Esophagus mucosa (tissue), 1 donor: ENCODE data around the gene CENPT. TPM values are rescaled to one million over a fixed set of nuclear protein-coding genes. Genes with fewer than 3 reads are reported as not detected.
A peak's percentile ranks its signal among the peaks of the same experiment; 100 is the strongest.

Source experiments
- ATAC-seq: fragments of 200-7000 bp; cut with Tn5 transposase; one replicate; pipeline ENCODE4 v1.9.1; 2020
- total RNA-seq: library from RNA; stranded (reverse); gene quantifications from one replicate; pipeline ENCODE4 v1.2.4, GENCODE V29; 2023
- donor health status: DM: yes; HTN: yes; CAD: no.

CENPT gene, protein sequence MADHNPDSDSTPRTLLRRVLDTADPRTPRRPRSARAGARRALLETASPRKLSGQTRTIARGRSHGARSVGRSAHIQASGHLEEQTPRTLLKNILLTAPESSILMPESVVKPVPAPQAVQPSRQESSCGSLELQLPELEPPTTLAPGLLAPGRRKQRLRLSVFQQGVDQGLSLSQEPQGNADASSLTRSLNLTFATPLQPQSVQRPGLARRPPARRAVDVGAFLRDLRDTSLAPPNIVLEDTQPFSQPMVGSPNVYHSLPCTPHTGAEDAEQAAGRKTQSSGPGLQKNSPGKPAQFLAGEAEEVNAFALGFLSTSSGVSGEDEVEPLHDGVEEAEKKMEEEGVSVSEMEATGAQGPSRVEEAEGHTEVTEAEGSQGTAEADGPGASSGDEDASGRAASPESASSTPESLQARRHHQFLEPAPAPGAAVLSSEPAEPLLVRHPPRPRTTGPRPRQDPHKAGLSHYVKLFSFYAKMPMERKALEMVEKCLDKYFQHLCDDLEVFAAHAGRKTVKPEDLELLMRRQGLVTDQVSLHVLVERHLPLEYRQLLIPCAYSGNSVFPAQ
- 16.5 TPM for total RNA-seq

DNA sequence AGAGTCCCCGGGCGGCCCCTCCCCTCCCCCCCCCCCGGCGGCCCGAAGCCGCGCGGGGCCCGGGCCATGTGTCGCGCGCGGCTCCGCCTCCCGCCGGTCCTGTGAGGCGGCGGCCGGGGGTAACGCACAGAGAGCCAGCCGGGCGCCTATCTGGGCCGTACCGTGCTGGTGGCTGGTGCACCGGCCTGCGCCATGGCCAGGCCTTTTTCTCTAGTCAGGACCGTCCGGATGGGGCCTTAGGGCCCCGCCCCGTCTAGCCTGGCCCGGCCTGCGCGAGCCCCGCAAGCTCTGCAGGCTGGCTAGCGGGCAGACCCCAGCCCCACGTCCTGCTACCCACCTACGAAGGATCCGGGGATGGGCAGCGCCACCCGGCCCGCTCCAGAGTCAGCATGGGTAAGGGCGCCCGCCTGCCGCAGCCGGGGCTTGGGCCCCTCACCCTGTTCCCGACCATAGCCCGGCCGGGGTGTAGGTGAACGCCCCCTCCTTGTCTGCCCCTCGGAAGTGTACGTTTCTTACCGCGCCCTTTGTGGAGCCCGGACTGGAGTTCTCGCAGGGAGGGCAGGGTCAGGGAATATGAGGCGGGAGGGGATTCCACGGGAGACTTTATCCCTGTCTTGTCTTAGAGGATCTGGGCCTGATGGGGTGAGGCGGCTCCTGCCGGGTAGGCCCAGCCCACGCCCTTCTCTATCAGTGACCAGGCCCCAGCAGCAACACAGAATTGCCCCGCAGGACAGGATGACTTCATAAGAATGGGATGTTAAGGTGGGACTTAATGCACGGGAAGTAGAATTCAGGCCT lies at the start of gene CENPT:
Gene CENPT, minus strand, starts transcription at position 630 of the 798 bp plus-strand sequence. CDS start 13,834 bp downstream, outside the sequence.
- ATAC-seq = peak; percentile 63

DNA sequence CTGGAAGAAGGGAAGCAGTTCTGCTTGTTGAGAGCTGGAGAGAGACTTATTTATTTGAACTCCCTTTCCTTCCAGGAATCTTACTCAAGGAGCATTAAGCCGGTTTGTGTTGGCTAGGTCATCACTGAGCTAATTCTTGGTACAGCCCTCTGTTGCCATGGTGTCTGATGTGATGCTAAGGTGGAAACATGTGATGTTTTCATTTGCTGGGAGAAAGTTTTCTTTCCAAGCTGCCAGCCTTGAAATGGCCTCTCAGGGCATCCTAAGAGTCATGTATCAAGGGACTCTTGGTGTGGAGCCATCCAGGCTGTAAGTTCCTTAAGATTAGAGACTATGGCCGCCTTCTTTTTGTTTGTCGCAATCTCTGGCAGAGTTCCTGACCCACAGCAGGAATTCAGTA lies 49.7 kb upstream of the CENPT start:
- ATAC-seq = peak; percentile 47

DNA sequence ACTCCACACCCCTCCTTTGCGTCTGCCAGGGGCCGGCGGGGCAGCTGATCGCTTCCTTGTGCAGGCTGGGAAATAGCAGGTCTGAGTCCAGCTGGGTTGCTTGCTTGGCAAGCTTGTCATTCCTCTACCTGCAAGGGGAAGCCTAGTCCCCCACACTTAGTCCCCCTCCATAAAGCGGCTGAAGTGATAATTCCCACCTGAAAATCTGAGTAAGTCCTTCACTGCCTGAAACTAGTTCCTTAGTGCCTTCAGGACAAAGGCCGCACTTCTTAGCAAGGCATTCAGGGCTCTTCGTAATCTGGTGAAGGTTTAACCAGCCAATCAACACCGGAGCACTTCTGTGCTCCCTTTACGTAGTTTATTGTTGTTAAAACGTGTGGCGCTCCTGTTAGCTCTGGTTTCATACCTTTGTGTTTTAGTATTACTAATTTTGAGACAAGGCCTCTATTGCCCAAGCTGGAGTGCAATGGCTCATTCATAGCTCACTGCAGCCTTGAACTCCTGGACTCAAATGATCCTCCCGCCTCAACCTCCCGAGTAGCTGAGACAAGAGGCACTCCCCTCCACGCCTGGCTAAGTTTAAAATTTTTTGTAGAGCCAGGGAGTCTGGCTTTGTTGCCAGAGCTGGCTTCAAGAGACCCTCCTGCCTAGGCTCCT lies 46.4 kb upstream of the CENPT start:
- ATAC-seq = peak; percentile 31

DNA sequence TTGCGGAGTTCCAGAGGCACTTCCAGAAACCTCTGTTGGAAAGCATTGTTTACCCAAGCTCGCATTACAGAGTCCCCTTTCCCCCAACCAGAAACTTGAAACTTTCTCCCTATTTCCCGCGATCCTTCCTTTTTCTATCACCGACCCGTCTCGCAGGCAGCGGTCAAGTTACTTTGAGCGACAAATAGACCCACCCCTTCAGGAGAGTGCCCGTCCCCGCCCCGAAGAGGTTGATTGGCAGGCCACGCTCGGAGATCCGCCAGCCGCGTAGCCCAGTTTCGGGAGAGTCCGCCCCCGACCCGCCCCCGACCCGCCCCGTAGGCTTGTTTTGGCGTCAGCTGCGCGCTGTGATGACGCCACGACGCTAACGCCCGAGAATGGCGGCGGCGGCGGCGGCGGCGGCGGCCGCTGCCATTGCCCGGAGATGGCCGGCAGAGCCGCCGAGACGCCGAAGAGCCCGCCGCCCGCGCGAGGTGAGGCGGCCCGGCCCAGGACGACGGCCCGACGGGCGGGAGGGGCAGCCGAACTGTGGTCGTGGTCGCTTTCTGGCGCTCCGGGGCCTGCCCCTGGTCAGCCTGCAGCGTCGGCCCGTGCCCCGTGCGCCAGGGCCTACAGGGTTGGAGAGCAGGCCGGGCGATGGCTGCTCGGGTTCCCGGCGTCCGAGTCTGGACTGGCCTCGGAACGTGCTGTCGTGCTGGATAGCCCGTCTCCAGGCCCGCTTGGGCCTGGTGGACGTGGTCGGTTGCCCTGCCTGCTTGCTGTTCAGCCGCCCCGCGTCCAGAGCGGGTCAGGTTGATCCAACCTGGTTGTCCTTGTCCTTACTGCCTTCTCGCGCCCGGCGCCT lies 45.6 kb upstream of the CENPT start, which contains the start of gene PSKH1:
Gene PSKH1, plus strand, starts transcription at position 356 of the 844 bp plus-strand sequence. CDS start 15,496 bp downstream, outside the sequence.
- peak; percentile 94 for ATAC-seq

DNA sequence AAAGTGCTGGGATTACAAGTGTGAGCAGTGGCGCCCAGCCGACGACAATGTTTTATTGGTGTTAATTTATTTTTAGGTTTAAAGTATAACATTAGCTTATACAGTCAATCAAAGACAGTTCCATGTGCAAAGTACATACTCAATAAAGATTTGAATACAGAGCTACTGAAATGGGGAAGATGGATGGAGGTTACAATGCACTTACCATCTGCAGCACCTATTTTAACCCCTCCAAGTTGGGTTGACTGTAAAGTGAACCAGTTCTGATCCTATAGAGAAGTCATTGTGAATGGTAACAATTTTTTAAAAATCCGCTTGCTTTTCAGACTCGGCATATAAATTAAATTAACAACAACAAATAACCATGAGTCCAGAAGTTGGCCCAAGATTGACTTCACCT lies 44.9 kb upstream of the CENPT start:
- no peak for ATAC-seq

DNA sequence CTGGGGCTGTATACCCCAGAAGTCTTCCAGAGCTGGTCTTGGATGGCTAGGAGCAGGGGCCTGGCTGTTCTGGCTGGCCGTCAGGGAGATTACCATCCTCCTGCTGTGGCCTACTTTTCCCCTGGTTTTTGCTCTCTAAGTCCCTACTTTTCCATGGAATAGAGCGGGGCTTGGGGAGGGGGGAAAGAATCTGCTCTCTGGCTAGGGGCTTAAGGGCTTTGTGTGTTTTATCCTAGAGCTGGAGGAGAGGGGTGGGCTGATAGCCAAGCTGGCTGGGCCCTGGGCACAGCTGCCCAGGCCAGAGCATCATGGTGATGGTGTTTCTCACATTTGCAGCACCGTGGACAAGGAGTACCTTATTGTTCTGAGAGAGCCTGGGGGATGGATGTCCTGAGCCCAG lies 40.8 kb upstream of the CENPT start:
- no peak for ATAC-seq

DNA sequence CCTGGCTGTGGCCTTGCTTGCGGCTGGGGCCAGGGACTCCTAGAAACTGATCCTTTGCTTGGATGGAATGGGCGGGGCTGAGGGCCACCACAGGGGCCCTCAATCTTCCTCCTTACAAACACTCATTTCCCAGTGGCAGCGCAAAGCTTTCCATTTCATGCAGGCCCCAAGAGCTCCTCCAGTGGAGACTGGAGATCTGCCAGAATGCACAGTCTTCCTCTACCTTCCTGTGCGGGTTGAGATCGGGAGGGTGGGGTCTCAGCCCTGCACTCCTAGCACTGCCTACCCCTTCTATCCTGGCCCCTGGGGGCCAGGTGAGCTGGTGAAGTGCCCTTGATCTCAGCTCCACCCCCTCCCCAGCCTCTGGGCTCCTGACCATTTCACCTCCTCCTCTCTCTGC lies 38.9 kb upstream of the CENPT start:
- no peak for ATAC-seq

DNA sequence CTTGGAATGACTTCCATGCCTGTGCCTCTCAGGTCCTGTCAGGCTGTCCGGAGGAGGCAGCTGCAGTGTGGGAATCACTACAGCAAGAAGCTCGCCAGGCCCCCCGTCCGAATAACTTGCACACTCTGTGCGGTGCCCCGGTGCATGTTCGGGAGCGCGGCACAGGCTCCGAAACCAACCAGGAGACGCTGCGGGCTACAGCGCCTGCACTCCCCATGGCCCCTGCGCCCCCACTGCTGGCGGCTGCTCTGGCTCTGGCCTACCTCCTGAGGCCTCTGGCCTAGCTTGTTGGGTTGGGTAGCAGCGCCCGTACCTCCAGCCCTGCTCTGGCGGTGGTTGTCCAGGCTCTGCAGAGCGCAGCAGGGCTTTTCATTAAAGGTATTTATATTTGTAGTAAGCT lies 38.5 kb upstream of the CENPT start:
- no peak for ATAC-seq

DNA sequence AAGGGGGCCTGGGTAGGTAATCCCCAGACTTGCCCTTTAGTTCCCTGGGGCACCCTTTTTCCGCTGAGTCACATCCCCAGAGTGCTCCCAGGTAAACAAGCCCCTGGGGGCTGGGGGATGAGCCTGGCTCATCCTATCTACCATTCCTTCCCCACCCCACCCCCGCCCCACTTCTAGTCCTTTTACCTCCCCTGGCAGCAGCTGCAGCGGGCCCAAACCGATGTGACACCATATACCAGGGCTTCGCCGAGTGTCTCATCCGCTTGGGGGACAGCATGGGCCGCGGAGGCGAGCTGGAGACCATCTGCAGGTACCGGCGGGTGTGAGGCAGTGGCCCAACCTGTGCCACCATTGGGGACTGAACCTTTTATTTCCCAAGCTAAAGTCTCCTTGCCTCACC lies 38.1 kb upstream of the CENPT start:
- ATAC-seq = no peak

DNA sequence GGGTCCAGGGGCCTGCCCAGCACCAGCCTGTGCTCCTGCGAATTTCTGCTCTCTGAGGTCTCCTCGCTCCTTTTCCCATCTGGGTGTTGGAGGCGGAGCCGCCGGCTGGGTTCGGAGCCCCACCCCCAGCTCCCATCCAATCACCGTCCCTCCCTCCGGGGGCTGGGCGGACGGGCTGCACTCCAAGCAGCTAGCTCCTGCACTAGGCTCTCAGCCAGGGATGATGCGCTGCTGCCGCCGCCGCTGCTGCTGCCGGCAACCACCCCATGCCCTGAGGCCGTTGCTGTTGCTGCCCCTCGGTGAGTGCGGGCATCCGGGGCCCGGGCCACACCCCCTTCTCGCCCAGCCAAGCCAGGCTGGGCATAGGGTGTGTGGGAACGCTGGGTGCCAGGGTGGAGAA lies 37.2 kb upstream of the CENPT start, which contains the start of gene NRN1L:
Gene NRN1L, plus strand, starts transcription at position 202 of the 400 bp plus-strand sequence. Its CDS starts 19 bp downstream, at position 221.
- peak; percentile 88 for ATAC-seq

DNA sequence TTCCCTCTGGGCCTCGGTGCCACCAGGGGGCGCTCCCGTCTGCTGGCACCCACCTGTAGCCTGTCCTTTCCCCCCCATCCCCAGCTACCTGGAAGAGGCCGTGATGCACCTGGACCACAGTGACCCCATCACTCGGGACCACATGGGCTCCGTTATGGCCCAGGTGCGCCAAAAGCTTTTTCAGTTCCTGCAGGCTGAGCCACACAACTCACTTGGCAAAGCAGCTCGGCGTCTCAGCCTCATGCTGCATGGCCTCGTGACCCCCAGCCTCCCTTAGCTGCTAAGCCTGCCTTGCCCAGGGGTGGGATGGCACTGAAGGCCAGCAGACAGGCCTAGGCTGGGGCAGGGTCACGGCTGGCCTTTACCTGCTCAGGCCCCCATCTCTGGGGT lies 36.4 kb upstream of the CENPT start:
- ATAC-seq = peak; percentile 60

DNA sequence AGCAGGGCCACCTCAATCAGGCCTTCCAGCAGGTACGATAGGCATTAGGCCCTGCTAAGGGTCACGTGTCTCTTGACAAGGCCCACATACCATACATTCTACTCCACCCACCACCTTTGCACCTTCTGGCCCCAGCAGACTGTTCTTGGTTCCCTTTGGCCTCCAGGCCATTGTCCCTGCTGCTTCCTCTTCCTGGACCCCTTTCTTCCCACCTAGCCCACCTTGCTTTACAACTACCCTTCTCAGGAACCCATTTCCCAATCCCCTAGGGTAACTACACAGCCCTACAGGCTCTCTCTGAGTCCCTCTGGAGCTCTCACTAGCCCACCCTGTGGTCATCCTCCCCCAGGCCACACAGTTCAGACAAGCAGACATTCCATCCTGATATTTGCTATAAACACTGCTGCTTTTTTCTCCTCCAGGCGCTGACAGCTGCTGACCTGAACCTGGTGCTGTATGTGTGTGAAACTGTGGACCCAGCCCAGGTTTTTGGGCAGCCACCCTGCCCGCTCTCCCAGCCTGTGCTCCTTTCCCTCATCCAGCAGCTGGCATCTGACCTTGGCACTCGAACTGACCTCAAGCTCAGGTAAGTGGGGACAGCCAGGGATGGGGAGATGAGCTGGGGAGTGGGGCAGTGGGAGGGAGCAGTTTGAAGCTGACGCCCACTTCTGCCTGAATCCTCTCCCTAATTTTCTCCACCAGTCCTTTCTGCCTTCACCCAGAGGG lies 35.8 kb upstream of the CENPT start:
- no peak for ATAC-seq

DNA sequence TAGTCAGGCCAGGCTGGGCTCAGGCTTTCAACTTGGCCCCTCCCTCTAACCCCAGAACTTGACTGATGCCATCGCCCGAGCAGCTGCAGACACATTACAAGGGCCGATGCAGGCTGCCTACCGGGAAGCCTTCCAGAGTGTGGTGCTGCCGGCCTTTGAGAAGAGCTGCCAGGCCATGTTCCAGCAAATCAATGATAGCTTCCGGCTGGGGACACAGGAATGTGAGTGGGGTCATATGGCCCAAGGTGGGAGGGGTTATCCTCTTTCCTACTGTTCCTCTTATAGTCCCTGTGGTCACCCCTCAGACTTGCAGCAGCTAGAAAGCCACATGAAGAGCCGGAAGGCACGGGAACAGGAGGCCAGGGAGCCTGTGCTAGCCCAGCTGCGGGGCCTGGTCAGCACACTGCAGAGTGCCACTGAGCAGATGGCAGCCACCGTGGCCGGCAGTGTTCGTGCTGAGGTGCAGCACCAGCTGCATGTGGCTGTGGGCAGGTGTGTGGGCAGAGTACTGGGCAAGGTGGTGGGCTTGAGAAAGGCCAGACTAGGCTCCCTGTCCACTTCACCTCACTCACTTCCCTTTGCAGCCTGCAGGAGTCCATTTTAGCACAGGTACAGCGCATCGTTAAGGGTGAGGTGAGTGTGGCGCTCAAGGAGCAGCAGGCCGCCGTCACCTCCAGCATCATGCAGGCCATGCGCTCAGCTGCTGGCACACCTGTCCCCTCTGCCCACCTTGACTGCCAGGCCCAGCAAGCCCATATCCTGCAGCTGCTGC lies 35.1 kb upstream of the CENPT start:
- no peak for ATAC-seq

DNA sequence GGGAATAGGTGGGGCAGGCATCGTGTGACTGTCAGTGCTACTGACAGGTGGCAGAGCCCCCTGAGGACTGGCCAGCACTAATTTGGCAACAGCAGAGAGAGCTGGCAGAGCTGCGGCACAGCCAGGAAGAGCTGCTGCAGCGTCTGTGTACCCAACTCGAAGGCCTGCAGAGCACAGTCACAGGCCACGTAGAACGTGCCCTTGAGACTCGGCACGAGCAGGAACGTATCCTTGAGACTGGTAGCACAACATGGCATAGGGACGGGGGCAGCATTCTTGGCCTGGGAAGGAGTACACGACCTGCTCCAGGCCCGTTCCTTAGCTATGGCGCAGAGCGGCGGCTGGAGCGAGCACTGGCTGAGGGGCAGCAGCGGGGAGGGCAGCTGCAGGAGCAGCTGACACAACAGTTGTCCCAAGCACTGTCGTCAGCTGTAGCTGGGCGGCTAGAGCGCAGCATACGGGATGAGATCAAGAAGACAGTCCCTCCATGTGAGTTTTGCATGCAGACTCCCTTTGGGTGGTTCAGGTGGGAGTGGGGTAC lies 34.2 kb upstream of the CENPT start:
- ATAC-seq = no peak

DNA sequence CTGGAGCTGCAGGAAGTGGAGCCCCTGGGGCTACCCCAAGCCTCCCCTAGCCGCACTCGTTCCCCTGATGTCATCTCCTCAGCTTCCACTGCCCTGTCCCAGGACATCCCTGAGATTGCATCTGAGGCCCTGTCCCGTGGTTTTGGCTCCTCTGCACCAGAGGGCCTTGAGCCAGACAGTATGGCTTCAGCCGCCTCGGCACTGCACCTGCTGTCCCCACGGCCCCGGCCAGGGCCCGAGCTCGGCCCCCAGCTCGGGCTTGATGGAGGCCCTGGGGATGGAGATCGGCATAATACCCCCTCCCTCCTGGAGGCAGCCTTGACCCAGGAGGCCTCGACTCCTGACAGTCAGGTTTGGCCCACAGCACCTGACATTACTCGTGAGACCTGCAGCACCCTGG lies 33.1 kb upstream of the CENPT start:
- ATAC-seq = no peak

DNA sequence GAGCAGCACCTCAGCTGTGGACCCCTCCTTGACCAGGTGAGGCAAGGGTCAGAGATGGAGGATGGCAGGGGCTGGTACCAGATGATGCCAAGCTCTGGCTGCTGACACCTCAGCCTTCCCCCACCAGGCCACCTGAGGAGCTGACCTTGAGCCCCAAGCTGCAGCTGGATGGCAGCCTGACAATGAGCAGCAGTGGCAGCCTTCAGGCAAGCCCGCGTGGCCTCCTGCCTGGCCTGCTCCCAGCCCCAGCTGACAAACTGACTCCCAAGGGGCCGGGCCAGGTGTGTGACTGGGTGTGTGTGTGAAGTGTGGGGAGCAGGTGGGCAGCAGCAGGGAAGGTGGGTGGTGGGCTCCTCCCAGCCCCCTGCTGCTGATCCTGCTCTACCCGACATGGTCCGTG lies 32.4 kb upstream of the CENPT start:
- no peak for ATAC-seq

DNA sequence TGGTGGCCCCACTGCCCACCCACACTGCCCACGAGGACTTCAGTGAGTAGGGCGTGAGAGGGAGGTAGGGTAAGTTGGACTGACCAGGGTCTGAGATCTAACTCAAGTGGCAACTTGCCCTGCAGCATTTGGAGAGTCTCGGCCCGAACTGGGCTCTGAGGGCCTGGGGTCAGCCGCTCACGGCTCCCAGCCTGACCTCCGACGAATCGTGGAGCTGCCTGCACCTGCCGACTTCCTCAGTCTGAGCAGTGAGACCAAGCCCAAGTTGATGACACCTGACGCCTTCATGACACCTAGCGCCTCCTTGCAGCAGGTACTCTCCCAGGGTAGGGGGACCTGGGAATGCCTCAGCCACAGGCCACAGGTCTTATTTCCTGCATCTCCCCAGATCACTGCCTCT lies 32.0 kb upstream of the CENPT start:
- no peak for ATAC-seq

DNA sequence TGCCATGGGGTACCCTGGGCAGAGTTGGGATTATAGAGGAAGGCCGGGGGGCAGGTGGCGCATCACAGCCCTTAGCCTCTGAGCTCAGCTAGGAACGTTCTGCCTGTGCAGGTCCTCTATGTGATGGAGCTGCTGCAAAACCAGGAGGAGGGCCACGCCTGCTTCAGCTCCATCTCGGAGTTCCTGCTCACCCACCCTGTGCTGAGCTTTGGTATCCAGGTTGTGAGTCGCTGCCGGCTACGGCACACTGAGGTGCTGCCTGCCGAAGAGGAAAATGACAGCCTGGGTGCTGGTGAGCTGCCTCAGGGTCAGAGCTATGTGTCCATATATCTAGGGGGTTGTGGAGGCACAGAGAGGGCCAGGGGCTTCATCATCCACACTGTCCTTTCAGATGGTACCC lies 31.4 kb upstream of the CENPT start:
- no peak for ATAC-seq

DNA sequence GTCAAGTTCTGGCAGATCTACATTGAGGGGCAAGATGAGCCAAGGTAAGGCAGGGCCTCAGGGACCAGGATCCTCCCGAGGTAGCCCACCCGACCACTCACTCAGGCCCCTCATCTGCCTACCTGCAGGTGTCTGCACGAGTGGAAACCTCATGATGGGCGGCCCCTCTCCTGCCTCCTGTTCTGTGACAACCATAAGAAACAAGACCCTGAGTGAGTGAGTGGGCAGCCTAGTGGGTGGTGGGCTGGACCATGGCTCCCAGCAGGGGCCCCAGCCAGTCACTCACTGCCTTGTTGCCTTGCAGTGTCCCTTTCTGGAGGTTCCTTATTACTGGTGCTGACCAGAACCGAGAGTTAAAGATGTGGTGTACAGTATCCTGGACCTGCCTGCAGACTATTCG lies 30.7 kb upstream of the CENPT start:
- ATAC-seq = no peak

DNA sequence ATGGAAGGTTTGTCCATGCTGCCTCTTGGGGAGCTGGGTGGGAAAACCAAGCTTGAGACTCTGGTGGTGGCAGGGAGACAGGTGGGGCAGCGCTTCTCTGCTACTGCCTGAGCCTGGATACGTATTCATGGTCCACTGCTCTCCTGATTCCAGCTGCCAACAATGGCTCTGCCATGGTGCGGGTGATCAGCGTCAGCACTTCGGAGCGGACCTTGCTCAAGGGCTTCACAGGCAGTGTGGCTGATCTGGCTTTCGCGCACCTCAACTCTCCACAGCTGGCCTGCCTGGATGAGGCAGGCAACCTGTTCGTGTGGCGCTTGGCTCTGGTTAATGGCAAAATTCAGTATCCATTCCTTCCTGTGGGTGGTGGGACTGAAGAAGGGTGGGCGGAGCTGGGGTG lies 29.6 kb upstream of the CENPT start:
- ATAC-seq = no peak
